Choroid plexus epithelial cell (primary cell): ENCODE measurements around the gene SLC25A12.

Experiments
- DNase-seq: peaks from one replicate; pipeline ENCODE4 v3.0.0-alpha.2; 2010; ENCODE audit warnings: low read depth
- H3K4me3 ChIP-seq: 2 replicates; pipeline ENCODE4 v1.5.1; 2011; ENCODE audit warnings: low read depth, mild to moderate bottlenecking, control low read depth, low read length, moderate library complexity
- TF ChIP-seq, protein P1 (sequence below): conservative IDR thresholded peaks from 2 replicates; pipeline ENCODE4 v1.5.1; 2011; ENCODE audit warnings: low read depth, mild to moderate bottlenecking, control low read depth, inconsistent platforms, low read length, moderate library complexity

The SLC25A12 gene

DNA sequence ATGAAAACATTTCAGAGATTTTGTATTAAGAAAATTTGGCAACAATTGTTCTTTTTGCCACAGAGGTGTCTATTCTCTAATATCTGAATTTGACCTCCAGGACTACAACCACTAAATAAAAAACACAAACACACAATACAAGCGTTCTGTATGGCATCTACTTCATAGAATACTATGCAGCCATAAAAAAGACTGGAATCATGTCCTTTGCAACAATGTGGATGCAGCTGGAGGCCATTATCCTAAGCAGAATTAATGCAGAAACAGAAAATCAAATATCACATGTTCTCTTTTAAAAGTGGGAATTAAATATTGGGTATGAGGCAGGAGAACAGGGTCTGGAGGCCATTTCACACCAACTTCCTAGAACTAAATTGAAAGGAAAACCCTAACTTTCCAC, 19.5 kb downstream of the SLC25A12 start:
- TF ChIP-seq, protein P1, sequence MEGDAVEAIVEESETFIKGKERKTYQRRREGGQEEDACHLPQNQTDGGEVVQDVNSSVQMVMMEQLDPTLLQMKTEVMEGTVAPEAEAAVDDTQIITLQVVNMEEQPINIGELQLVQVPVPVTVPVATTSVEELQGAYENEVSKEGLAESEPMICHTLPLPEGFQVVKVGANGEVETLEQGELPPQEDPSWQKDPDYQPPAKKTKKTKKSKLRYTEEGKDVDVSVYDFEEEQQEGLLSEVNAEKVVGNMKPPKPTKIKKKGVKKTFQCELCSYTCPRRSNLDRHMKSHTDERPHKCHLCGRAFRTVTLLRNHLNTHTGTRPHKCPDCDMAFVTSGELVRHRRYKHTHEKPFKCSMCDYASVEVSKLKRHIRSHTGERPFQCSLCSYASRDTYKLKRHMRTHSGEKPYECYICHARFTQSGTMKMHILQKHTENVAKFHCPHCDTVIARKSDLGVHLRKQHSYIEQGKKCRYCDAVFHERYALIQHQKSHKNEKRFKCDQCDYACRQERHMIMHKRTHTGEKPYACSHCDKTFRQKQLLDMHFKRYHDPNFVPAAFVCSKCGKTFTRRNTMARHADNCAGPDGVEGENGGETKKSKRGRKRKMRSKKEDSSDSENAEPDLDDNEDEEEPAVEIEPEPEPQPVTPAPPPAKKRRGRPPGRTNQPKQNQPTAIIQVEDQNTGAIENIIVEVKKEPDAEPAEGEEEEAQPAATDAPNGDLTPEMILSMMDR = no peak
- no peak overlapping the region for H3K4me3 ChIP-seq
- DNase-seq = no peak

DNA sequence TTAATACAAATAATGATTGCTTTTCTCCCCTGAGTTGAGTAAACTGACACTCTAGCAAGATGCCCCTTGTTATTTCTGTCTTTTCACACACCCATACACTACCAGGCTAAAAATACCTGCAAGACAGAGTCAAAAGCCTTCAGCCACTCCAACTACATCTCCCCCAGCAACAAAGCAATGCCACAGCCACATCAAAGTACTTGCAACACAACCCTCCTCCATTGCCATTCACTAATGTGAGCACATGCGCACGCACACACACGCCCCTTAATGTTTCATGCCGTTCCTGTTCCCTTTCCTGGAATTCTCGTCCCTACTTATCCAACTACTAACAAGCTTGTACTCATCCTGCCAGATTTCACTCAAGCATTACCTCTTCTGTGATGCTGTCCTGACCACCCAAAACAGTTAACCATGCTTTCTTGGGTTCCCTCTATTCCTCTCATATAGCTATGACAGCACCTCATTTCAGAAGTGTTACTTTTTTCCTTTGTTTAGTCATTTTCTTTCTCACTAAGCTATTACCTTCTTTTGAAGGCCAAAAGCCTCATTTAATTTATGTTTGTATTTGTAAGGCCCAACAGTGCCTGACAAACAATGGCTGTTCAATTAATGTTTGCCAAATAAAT, 29.6 kb downstream of the SLC25A12 start:
- no peak for DNase-seq

DNA sequence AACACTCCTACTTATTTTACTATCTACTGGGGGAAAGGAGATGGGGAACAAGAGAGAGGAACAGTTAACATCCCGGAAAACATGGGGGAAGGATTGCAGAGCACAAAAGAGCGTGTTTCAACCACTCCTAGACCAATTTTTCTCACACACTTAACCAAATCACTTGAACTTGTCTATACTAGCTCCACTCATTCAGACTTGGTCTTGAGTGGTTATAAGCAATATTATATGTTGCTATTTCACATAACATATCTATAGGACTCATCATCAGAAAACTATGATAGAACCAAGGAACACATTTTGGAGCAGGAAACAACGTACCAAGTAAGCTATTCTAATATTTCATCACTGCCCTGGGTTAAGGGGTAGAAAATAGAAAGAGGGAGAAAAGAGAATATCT, 31.5 kb downstream of the SLC25A12 start:
- TF ChIP-seq, protein P1 = no peak
- no peak overlapping the region for H3K4me3 ChIP-seq
- no peak for DNase-seq

More for the DNA sequence above, 29.6 kb downstream of the SLC25A12 start:
- TF ChIP-seq, protein P1 = no peak
- no peak overlapping the region for H3K4me3 ChIP-seq

DNA sequence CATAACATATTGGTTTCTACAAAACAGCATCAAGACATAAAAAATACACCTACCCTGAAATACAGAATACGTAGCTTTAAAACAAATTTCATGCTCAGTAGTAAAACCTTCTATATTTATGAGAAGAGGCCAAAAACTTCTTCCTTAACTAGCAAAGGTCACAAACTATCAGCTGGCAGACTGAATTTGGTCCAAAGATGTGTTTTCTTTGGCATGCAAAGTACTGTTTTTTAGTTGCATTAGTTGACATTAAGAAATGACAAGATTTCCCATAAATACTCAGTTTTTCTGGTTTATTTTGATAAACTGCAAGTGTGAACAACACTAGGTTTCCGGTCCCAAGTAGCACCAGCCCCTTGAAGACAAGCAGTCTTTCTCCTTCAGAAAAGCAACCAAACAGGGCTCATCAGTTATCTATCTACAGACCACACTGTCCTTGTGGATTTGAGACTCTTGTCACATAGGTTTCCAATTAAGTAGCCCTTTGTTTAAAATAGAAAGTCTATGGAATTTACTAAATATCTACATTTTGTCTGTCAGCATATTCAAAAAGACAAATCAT, 35.6 kb downstream of the SLC25A12 start:
- TF ChIP-seq, protein P1 = no peak
- H3K4me3 ChIP-seq = no peak overlapping the region
- peak; percentile 91 for DNase-seq

DNA sequence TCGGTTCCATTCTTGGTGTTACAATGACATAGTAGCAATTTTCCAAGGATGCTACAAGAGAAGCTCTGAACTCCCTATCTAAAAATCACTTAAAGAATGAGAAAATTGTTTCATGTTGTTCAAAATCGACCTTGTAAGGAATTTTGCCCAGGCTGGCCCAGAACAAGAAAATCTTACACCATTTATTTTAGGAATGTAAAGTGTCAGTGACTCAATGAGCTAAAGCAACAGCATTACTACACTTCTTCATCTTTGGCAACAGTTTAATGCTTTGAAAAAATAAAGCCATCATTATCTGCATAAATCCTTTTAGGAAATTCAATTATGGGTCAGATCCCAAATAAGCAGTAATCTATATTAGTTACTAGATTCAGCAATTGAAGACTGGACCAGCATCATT, 38.6 kb downstream of the SLC25A12 start:
- H3K4me3 ChIP-seq = no peak overlapping the region
- peak; percentile 80 for DNase-seq
- TF ChIP-seq, protein P1 = no peak

DNA sequence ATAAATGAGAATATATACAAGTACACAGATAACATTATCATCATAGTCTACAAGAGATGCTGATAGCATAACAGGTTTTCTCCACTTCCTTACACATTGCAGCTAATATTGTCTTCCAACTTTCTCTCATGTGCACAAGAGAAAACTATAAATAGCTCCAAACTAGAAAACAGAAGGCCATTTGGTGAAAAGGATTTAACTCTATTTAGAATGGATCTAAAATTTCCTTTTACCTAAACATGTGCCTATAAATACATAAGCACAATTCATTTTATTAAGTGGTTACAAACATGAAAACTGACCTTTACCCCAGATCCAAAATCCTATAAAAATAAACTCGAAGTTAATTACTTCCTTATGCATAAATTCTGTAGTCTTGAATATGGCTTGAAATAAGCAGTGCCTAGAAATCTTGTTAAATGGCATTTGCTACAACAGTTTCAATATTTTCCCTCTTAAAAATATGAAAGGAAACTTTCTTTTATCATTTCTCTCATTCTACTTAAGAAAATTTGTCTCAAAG, 41.6 kb downstream of the SLC25A12 start:
- TF ChIP-seq, protein P1 = no peak
- no peak for DNase-seq
- no peak overlapping the region for H3K4me3 ChIP-seq

DNA sequence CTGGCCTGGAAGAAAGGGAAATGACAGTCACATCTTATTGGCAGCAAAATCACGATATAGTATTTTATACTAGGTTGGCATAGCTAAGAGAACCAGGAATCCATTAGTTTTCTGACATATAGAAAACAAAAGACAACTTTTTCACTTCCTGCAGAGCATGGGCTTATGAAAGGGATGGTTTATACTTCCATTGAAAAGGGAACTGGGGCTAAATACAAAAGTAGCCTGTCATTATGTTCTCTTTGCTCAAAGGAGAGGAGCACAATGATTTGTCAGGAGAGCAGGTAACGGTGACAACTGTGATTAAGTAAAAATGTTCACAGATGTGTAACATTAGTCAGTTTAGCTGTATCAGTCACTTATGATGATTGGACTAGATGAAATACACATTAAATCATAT, 46.4 kb downstream of the SLC25A12 start:
- H3K4me3 ChIP-seq = no peak overlapping the region
- no peak for DNase-seq
- TF ChIP-seq, protein P1 = no peak
